ENCODE measurements around the gene TMEM242. TPM values are rescaled to one million over a fixed set of nuclear protein-coding genes. Genes with fewer than 3 reads are reported as not detected.

TMEM242 gene
- total and polyA plus RNA-seq, 2 donors (not counting 3 experiments of a cell fraction or from before 2014, with no cell fraction given): 5.3 to 15.5 TPM

- intact Hi-C loops (cut with micrococcal nuclease) (no loop called here), dilution Hi-C loops (cut with MboI; ENCODE audit: extremely low pct_ligation_motif_present, low sequenced_read_pairs) (no loop called here)
- CTCF ChIA-PET: interaction anchor here (1.0 kb wide), 1 partner anchor 9 kb away, joined by 3 read pairs; no protein-coding TSS in a partner anchor
- Histone ChIP-seq H2AFZ (ENCODE audit: low read depth, low read length) (no peak overlapping the region), H3K4me2 (ENCODE audit: insufficient read depth, low read length) (no peak overlapping the region), H3K27ac (ENCODE audit: insufficient read depth, low read depth, low read length) (no peak overlapping the region), H3K27me3 (ENCODE audit: control insufficient read depth in 2 of 2, insufficient read depth in 2 of 2, low read length in 2 of 2) (no peaks in the 10 kb centered on the region), H3K9me3 (replicated peaks; ENCODE audit: control insufficient read depth, insufficient read depth, low read length) (no peaks in the 10 kb centered on the region), H3K9me1 (replicated peaks; ENCODE audit: control insufficient read depth, extremely low read depth, insufficient read depth, low read length) (no peaks in the 10 kb centered on the region), H3K36me3 (ENCODE audit: control insufficient read depth in 2 of 2, extremely low read depth in 1 of 2, insufficient read depth in 2 of 2, low read length in 2 of 2) (peaks cover 0 to 2% of the 10 kb centered on the region in 2 experiments), H4K20me1 (replicated peaks; ENCODE audit: control insufficient read depth, extremely low read depth, insufficient read depth, low read length) (no peaks in the 10 kb centered on the region), H3K9ac (replicated peaks; ENCODE audit: extremely low read depth, insufficient read depth, low read length) (no peak overlapping the region), H3K79me2 (ENCODE audit: control insufficient read depth, insufficient read depth, low read length) (no peaks in the 10 kb centered on the region), H3K4me3 (replicated peaks in 1 of 3; ENCODE audit: insufficient read depth in 1 of 3, low read depth in 1 of 3, low read length in 3 of 3) (no peak overlapping the region), H3K4me1 (ENCODE audit: control insufficient read depth, extremely low read depth, insufficient read depth, low read length) (no peaks in the 10 kb centered on the region)
- DNase-seq (ENCODE audit: low read depth, low spot score) (no peak), FAIRE-seq (no peak)
- POLR2A ChIA-PET: no interaction called here
- BruUV-seq (replicated peaks): no TSS peak
- TF ChIP-seq MYC (IDR thresholded peaks at IDR 0.05; ENCODE audit: low read depth, low read length) (no peak), MAX (IDR thresholded peaks at IDR 0.05; ENCODE audit: insufficient read depth, insufficient read length) (no peak), POLR2AphosphoS5 (IDR thresholded peaks at IDR 0.05; ENCODE audit: insufficient read depth, low read depth, low read length) (no peak), CTCF (IDR thresholded peaks at IDR 0.05; ENCODE audit: extremely low read depth in 1 of 2, insufficient read depth in 1 of 2, low read depth in 1 of 2, low read length in 2 of 2) (no peak), JUN (IDR thresholded peaks at IDR 0.05; ENCODE audit: borderline replicate concordance, insufficient read depth, insufficient read length, low read depth) (no peak), FOS (IDR thresholded peaks at IDR 0.05; ENCODE audit: borderline replicate concordance, insufficient read depth, low read length) (no peak), EZH2 (IDR thresholded peaks at IDR 0.05; ENCODE audit: borderline replicate concordance, low read depth, low read length, severe bottlenecking) (no peak), GATA2 (IDR thresholded peaks at IDR 0.05; ENCODE audit: insufficient read depth, insufficient read length, low read depth, low read length) (no peak), POLR2A (IDR thresholded peaks at IDR 0.05; ENCODE audit: low read depth, low read length) (no peak)
Observed at GRCh38 chr6:157283900-157284737, 39.2 kb downstream of the TMEM242 start.

Data from endothelial cell of umbilical vein (primary cell).